ACHN (cell line): Measurements from ENCODE around the gene YWHAE.
"Not testable (repeated sequence)": the region's sequence is repeated elsewhere in the genome, so short reads cannot be mapped to it uniquely, and the experiment has no call there.

Experiments
- DNase-seq: peaks from one replicate; pipeline ENCODE4 v3.0.0-alpha.2; 2015
- in situ Hi-C: cut with HindIII; loops from 2 replicates; pipeline ENCODE4 v1.10.0; 2017; ENCODE audit warnings: low sequenced_read_pairs, low pct_ligation_motif_present, low pct_unique_long_range_greater_than_20kb

YWHAE gene

DNA sequence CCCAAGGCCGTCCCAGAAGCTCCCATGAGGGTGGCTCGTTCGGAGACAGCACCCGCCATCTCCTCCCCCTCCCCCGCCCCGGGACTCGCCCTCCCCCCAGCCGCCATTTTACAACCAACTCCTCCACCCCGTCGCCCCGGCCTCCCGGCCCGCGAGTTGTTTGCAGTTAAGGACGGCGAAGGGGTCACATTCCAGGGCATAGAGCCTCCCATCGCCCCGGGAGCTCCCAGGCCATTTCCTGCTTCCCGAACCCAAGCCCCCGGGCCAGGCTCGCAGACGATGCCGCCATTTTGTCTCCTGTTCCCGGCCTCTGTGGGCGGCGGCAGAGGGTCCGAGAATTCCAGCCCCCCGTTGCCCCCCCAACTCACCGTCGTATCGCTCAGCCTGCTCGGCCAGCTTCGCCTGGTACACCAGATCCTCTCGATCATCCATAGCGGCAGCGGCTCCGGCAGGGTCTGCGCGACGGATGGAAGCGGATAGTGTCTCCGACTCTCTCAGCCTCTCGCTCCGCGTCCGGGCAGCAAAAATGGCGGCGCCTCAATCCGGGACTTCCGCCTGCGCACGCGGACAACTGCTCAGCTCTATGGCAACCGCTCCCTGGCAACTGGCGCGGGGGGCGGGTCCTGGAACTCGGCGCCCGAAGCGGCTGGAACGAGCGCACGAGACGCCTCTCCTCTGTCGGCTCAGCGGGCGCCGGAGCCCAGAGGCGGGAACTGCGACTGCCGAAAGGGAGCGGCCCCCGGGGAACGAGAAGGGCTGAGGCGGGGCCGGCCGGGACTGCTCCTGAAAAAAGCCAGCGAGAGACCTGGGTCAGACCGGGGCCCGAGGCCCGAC is at the start of gene YWHAE:
YWHAE (minus strand) TSS at position 544 of the 834 bp plus-strand sequence; CDS start at position 432, 112 bp downstream.
- in situ Hi-C loops, result no loop called here
- peak; percentile 98 for DNase-seq

GRCh38 chr17:1449412-1449967 is 49.5 kb upstream of the YWHAE start:
- in situ Hi-C loops, result no loop called here
- DNase-seq, result no peak

DNA sequence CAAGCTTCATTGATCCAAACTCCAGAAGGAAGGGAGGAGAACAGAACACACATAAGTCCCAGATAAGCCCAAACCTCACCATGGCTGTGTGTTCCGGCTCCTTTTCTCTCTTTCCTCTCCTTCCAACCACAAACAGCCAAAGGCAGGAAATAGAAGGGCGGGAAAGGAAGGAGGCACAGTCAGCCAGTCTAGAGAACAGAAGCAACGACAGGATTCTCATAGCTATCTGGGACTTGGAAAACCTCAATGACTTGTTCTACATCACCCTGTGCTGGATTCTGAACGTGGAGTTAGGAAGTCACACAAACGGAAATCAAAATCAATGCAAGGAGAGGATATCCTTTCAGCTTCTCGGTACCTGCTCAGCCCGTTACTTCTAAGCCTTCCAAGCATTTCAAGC is 47.0 kb upstream of the YWHAE start:
- DNase-seq, result no peak
- in situ Hi-C loops, result no loop called here

DNA sequence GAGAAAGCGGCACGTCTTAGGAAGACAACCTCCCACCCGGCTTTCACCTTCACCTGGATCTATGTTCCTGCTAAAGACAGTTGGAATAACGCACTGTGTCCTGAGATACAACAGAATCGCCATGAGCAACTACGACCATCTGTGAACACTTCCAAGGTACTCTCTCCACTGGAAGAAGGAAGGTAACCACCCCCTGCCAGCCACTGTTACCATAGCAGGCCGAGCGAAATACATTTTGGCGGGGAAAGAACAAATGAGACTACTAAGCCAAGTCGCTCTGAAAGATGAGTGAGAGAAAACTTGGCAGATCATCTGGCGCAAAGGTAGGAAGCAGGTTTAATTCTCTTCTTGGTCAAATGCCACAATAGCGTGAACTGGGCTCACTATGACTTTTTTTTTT is 46.2 kb upstream of the YWHAE start:
- no peak for DNase-seq
- in situ Hi-C loops, result no loop called here

DNA sequence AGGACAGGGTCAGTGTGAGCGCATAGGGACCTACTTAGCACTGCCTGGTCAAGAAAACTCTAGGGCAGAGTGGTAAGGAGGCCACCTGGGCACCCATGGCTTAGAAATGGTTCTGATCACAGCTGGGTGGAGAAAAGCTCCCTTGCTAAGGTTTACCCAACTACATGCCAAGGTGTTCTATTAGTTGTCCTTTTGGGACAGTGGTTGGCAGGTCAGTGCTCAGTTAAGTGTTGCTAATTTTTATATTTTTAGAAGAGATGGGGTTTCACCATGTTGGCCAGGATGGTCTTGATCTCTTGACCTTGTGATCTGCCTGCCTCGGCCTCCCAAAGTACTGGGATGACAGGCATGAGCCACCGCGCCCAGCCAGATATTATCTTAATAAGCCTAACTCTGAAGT is 45.7 kb upstream of the YWHAE start:
- in situ Hi-C loops, result not testable (repeated sequence)

DNA sequence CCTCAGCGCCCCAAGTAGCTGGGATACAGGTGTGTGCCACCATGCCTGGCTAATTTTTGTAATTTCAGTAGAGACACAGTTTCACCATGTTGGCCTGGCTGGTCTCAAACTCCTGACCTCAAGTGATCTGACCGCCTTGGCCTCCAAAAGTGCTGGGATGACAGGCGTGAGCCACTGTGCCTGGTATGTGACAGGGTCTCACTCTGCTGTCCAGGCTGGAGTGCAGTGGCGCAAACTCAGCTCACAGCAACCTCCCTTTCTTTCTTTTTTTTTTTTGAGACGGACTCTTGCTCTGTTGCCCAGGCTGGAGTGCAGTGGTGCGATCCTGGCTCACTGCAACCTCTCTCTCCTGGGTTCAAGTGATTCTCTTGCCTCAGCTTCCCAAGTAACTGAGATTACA is 42.7 kb upstream of the YWHAE start:
- in situ Hi-C loops, result not testable (repeated sequence)

More for the DNA sequence above, 45.7 kb upstream of the YWHAE start:
- DNase-seq, result not testable (repeated sequence)

DNA sequence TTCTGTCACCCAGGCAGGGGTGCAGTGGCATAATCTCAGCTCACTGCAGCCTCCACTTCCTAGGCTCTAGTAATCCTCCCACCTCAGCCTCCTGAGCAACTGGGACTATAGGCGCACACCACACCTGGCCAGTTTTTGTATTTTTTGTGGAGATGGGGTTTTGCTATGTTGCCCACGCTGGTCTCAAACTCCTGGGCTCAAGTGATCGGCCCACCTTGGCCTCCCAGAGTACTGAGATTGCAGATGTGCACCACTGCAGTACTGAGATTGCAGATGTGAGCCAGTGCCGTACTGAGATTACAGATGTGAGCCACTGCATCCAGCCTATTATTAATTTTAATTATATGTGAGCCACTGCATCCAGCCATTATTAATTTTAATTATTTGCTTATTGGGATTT is 42.2 kb upstream of the YWHAE start:
- DNase-seq, result no peak
- in situ Hi-C loops, result no loop called here

More for the DNA sequence above, 42.7 kb upstream of the YWHAE start:
- not testable (repeated sequence) for DNase-seq

GRCh38 chr17:1440921-1441320 is 40.9 kb upstream of the YWHAE start:
- DNase-seq, result no peak
- in situ Hi-C loops, result no loop called here

DNA sequence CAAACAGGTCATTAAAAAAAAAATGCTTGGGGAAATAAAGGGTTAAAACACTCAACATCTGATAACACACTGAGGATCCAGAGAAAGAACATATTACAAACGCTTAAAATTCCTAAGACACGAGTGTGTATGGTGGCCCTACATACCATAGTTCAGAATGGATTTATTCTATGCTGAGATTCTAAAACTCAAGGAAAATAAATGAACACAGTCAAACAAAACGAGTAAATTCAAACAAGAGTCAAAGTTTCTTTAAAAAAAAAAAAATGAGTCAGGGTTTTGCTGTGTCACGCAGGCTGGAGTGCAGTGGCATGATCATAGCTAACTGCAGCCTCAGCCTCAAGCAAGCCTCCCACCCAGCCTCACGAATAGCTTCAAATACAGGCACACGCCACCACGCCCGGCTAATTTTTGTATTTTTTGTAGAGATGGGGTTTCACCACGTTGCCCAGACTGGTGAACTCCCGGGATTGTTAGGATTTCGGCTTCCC is 38.6 kb upstream of the YWHAE start:
- in situ Hi-C loops, result no loop called here
- DNase-seq, result peak; percentile 64

GRCh38 chr17:1435326-1435725 is 35.3 kb upstream of the YWHAE start:
- DNase-seq, result no peak
- in situ Hi-C loops, result no loop called here

DNA sequence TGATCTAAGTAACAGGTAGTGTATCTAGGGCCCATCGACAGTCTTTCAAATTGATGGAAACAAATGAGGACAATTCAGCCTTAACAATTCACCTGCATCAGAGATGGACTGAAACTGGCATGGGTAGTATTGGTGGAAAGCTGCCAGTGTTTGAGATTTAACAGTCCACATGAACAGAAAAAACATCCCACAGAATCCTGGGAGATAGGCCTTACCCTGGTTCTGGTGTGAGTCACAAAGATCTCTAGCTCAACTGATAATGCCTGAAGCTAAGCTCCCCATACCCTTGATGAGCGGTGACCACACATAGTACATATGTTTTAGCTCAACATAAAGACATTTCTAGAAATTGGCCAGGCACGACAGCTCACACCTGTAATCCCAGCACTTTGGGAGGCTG is 34.1 kb upstream of the YWHAE start:
- DNase-seq, result no peak
- in situ Hi-C loops, result no loop called here

DNA sequence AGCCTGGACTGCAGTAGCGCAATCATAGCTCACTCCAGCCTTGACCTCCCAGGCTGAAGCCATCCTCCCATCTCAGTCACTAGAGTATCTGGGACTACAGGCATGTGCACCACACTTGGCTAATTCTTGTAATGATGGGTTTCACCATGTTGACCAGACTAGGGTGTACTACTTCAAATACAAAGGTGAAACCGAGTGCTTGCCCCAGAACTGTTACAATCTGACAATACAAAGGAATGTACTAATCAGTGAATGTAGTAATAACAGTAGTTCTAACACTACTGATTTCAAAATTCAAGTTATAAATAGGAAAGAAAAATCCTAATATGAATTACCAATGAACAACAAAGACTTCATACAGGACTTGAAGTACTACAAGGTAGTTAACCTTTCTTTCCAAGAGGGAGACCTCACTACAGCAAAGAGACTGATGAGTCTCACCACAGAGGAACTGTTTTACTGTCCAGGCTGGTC is 31.6 kb upstream of the YWHAE start:
- in situ Hi-C loops, result no loop called here
- DNase-seq, result no peak

- DNase-seq, result peak; percentile 22
- in situ Hi-C loops, result no loop called here
Observed at GRCh38 chr17:1423456-1424135, 23.6 kb upstream of the YWHAE start.

- in situ Hi-C loops, result no loop called here
- DNase-seq, result peak; percentile 96
Observed at GRCh38 chr17:1422885-1423284, 22.9 kb upstream of the YWHAE start.

DNA sequence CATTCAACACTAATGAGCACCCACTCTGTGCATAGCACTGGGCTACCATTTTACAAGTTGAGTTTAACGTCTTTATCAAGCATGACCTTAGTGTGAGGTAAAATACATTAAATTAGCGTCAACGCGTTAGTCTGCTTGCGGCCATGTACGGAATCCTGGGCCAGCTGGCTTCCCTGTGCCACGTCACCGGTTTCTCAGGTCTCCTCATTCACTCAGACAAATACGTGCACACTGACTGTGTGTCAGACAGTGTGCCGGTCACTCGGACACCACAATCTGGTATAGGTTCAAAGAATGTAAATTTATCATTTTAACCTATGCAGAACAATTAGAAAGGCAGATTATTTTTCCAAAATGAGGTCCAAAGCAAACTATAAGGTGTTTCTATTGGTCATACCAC is 21.4 kb upstream of the YWHAE start:
- in situ Hi-C loops, result no loop called here
- DNase-seq, result no peak

GRCh38 chr17:1420981-1421380 is 21.0 kb upstream of the YWHAE start:
- in situ Hi-C loops, result no loop called here
- DNase-seq, result no peak

GRCh38 chr17:1420163-1420562 is 20.1 kb upstream of the YWHAE start:
- in situ Hi-C loops, result no loop called here
- DNase-seq, result no peak

- DNase-seq, in situ Hi-C loops: not testable (repeated sequence)
Observed at GRCh38 chr17:1418476-1418875, 18.5 kb upstream of the YWHAE start.

DNA sequence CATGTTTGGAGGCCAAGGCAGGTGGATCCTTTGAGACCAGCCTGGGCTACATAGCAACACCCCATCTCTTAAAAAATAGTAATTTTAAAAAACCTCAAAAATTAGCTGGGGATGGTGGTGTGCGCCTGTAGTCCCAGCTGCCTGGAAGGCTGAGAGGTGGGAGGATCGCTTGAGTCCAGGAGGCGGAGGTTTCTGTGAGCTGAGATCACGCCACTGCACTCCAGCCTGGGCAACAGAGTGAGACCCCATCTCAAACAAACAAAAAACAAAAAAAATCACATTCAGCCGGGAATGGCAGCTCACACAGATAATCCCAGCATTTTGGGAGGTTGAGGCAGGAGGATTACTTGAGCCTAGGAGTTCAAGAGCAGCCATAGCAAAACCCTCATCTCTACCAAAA is 16.4 kb upstream of the YWHAE start:
- in situ Hi-C loops, result no loop called here
- DNase-seq, result no peak
